Measurements from ENCODE around the gene IGFLR1.

GRCh38 chr19:35782589-35782988 lies 40.3 kb upstream of the IGFLR1 start:
- TF ChIP-seq CTCF (IDR thresholded peaks at IDR 0.05; ENCODE audit: insufficient read depth, low read depth, low read length) (no peak), EZH2 (IDR thresholded peaks at IDR 0.05; ENCODE audit: insufficient read depth, low read length) (no peak)

Data from astrocyte (in vitro differentiated cells and primary cell).